ENCODE data around the gene TP53TG5. TPM values are rescaled to one million over a fixed set of nuclear protein-coding genes. Genes with fewer than 3 reads are reported as not detected.

Gene TP53TG5
- 0.57 TPM in 1 of 2 replicates, not detected in the other for total RNA-seq (ENCODE audit: low replicate concordance)
- long read RNA-seq: 0 reads

GRCh38 chr20:45378191-45378590, at the start of gene TP53TG5:
TSS of gene TP53TG5 (minus strand) at chr20:45378325. CDS start at chr20:45378236, 89 bp downstream.
- H3K4me3 Mint-ChIP-seq: no peak within 1 kb of the TSS
- H3K27ac Mint-ChIP-seq: no peak within 1 kb of the TSS
- H3K36me3 Mint-ChIP-seq: no peaks in the 10 kb centered on the region
- no peak for DNase-seq (ENCODE audit: extremely low spot score, unreplicated experiment)
- H3K9me3 Mint-ChIP-seq: no peaks in the 10 kb centered on the region
- H3K4me1 Mint-ChIP-seq (ENCODE audit: unreplicated experiment): no peaks in the 10 kb centered on the region
- H3K27me3 Mint-ChIP-seq: no peaks in the 10 kb centered on the region
- TF ChIP-seq CTCF (conservative IDR thresholded peaks at IDR 0.05): no peak

DNA sequence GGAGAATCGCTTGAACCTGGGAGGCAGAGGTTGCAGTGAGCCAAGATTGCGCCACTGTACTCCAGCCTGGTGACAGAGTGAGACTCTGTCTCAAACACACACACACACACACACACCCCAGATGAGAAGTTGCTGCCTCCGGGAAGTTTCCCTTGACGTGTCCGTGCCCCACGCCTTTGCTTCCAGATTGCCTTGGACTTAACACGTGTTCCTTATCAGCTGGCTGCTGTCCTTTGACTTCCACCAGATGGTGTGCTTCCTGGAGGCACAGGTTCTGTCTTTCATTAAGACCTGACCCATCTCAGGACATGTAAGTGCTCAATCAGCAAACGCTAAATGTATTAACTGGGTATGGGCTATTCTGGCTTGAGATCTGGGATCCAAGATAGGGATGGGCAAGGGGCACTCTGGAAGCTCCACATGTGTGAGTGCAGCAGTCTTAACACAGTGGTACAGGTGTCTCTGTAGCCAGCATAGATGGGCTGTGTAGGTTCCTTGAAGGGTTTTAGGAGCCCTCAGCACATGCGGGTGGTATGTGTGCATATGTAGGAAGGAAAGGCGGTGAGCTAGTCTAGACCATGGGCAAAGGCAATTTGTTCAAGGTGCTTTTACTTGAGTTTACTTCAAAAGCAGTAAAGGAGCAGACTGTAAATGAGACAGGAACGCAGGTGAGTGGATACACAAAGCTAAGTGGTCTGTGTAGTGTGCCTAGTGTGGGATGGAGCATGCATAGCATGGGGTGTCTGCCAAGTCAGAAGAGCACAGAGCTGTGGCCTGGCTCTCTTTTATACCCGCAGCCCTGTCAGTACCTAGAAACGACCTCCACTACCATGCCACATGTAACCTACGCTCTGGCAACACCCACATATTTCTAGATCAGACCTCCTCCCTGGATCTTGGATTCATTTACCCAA, 49.4 kb upstream of the TP53TG5 start:
- DNase-seq (ENCODE audit: extremely low spot score, unreplicated experiment): no peak
- Mint-ChIP-seq H3K4me3 (no peak overlapping the region), H3K4me1 (ENCODE audit: unreplicated experiment) (no peaks in the 10 kb centered on the region)

GRCh38 chr20:45426320-45427016, 48.3 kb upstream of the TP53TG5 start:
- Mint-ChIP-seq H3K9me3 (no peaks in the 10 kb centered on the region), H3K27ac (no peak overlapping the region), H3K4me3 (no peak overlapping the region), H3K4me1 (ENCODE audit: unreplicated experiment) (no peaks in the 10 kb centered on the region), H3K27me3 (no peaks in the 10 kb centered on the region), H3K36me3 (peaks cover 9% of the 10 kb centered on the region)
- TF ChIP-seq CTCF (conservative IDR thresholded peaks at IDR 0.05): no peak
- DNase-seq (ENCODE audit: extremely low spot score, unreplicated experiment): no peak

More for the DNA sequence above, 49.4 kb upstream of the TP53TG5 start:
- Mint-ChIP-seq H3K27me3 (no peaks in the 10 kb centered on the region), H3K9me3 (no peaks in the 10 kb centered on the region), H3K36me3 (peaks cover 9% of the 10 kb centered on the region), H3K27ac (no peak overlapping the region)
- no peak for TF ChIP-seq CTCF (conservative IDR thresholded peaks at IDR 0.05)

GRCh38 chr20:45425561-45425960, 47.4 kb upstream of the TP53TG5 start:
- Mint-ChIP-seq H3K9me3 (no peaks in the 10 kb centered on the region), H3K27ac (no peak overlapping the region), H3K4me1 (ENCODE audit: unreplicated experiment) (no peaks in the 10 kb centered on the region), H3K4me3 (no peak overlapping the region), H3K27me3 (no peaks in the 10 kb centered on the region), H3K36me3 (peaks cover 11% of the 10 kb centered on the region)
- DNase-seq (ENCODE audit: extremely low spot score, unreplicated experiment): no peak
- no peak for TF ChIP-seq CTCF (conservative IDR thresholded peaks at IDR 0.05)

GRCh38 chr20:45423700-45424099, 45.6 kb upstream of the TP53TG5 start:
- DNase-seq (ENCODE audit: extremely low spot score, unreplicated experiment): no peak
- no peak for TF ChIP-seq CTCF (conservative IDR thresholded peaks at IDR 0.05)
- Mint-ChIP-seq H3K36me3 (peaks cover 19% of the 10 kb centered on the region), H3K4me3 (no peak overlapping the region), H3K9me3 (no peaks in the 10 kb centered on the region), H3K4me1 (ENCODE audit: unreplicated experiment) (no peaks in the 10 kb centered on the region), H3K27ac (no peak overlapping the region), H3K27me3 (no peaks in the 10 kb centered on the region)

All from type B pancreatic cell (in vitro differentiated cells).